NCI-H1105 treated with DMSO at 0.1 percent for 48 hours (cell line): Measurements from ENCODE around the gene SCARF1.

ENCODE experiments used
- DNase-seq: peaks from one replicate; lab custom pipeline; 2025; lab: John Stamatoyannopoulos, UW

The SCARF1 gene

GRCh38 chr17:1598399-1599095 is 47.0 kb downstream of the SCARF1 start:
- DNase-seq = no peak

- DNase-seq = no peak
Observed at GRCh38 chr17:1597861-1598342, 47.6 kb downstream of the SCARF1 start.

DNA sequence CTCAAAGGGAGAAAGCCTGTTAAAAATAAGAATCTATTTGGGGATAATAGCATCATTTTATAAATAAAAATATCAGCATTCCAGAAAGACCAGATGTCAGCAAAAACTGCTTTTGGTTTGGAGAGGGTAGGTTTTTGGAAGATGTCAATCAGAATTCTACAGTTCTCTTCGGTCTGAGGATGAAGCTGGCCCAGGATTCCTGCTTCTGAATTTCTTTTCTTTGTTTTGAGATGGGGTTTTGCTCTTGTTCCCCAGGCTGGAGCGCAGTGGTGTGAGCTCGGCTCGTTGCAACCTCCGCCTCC is 52.0 kb downstream of the SCARF1 start:
- no peak for DNase-seq

GRCh38 chr17:1592751-1593629 is 52.5 kb downstream of the SCARF1 start:
- DNase-seq = no peak

DNA sequence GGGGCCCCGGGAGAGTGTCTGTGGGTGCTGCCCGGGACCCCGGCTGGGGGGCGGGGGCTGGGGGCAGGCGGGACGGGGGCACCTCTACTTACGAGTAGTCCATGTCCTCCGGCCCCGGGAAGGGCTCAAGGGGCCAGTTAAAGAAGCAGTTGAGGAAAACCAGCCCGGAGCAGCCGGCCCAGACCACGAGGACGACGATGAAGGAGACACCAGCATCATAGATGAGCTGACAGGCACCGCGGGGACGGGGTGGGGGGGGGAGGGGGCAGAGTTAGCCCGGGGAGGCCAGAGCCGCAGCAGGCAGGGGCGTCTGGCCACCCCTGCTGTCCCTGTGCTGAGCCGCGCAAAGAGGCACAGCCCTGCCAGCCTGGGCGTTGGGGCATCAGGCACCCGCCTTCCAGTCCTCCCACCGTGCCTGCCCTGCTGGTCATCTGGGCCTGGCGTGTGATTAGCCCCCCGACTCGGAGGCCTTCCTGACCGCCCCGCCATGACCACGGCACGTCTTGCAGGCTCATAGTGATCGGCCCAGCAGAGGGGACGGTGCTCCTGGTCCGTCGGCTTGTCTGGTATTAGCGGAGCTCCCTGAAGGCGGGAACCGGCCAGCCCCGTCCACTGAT is 54.0 kb downstream of the SCARF1 start:
- no peak for DNase-seq

DNA sequence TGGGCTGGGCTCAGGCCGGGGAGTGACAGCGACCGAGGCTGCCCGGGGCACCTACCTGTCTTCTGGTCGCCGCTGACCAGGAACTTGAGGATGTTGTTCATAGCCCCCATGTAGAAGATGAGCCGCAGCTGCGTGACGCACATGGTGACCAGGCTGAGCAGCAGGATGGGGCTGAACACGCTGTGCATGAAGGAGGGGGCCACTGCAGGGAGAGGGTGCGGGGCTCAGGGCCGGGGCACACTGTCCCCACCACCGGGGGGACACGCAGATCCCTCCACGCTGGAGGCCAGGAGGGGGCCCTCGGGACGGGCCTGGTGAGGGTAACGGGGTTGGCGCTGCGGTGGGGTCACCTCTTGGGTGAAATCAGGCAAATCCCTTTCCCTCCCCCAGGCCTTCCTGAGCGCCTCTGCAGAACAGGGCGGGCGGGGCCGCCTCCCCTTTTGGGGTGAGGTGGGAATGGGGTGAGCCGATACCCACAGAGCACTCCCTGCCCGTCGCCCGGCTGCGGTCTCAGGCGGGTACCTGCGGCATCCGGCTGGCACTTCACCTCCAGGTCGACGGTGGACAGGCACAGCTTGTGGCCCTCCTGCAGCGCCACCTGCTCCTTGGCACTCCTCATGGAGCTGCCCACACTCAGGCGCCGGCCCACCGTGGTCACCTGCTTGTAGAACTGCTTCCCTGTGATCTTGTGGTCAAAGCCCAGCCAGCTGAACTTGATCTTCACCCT is 54.6 kb downstream of the SCARF1 start:
- no peak for DNase-seq

DNA sequence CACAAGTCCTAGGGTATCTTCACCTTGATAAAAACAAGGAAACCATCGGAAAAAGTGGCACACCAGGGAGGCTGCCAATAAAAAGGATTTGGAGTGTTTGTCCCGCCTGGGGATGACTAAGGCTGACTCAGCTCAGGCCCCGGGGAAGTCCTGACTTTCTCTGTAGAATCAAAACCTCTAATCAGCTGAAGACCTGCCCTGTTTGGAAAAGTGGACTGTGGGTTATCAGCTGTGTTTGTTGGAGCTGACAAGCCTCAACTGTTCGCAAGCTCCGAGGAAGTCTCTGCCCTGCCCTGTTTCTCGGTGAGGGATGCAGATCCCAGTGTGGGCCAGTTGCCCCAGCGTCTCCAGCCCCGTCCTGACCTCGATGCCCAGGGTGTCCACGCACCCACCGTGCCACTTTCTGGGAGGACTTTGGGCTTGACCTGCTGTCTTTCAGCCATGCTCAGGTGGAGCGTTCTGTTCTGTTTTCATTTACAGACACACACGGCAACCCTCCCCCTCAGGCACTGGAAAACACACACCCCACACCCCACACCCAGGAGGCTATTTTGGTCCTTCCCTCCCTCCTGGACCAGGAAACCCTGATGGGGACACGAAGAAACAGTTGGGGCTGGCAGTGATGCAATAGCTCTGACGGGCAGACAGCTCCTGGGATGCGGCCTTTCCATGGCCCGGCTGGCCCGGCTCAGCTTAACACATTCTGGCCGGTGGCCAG is 55.3 kb downstream of the SCARF1 start:
- DNase-seq = no peak

DNA sequence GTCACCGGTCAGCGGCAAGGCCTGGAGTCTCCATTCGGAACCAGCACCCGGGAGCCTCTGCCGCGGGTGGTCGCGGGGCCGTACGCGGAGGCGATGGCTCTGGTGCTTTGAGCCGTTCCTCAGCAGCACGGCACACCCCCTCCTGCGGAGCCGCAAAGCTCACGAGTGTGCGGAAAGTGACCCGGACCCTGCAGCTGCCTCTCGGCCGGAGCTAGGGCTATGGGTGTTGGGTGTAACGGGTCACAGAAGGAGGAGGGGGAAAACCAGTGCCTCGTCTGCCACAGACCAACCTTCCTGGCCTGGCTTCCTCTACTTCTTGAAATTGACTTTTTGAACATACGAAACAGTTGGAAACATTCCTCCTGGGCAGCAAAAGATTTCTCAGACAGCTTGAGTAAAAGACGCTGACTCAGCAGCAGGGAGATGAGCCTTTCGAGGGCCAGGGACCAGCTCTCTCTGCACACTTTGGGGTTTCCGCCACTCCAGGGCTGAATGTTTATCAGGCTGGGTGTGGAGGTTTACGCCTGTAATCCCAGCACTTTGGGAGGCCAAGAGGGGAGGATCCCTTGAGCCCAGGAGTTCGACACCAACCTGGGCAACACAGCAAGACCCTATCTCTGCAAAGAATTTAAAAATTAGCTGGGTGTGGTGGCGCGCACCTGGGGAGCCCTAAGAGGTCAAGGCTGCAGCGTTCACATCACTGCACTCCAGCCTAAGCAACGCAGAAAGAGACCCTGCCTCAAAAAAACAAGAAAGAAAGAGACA is 56.5 kb downstream of the SCARF1 start:
- no peak for DNase-seq

GRCh38 chr17:1584167-1584566 is 61.4 kb downstream of the SCARF1 start:
- DNase-seq = no peak
